GM18498 (cell line): ENCODE data around the gene SH3GL3.

Source experiments
- ATAC-seq: cut with Tn5 transposase; IDR thresholded peaks from one replicate; pipeline ENCODE4 v1.9.1; 2021; ENCODE audit warnings: mild to moderate bottlenecking, moderate library complexity; ENCODE audit not compliant: unreplicated experiment

Gene SH3GL3

DNA sequence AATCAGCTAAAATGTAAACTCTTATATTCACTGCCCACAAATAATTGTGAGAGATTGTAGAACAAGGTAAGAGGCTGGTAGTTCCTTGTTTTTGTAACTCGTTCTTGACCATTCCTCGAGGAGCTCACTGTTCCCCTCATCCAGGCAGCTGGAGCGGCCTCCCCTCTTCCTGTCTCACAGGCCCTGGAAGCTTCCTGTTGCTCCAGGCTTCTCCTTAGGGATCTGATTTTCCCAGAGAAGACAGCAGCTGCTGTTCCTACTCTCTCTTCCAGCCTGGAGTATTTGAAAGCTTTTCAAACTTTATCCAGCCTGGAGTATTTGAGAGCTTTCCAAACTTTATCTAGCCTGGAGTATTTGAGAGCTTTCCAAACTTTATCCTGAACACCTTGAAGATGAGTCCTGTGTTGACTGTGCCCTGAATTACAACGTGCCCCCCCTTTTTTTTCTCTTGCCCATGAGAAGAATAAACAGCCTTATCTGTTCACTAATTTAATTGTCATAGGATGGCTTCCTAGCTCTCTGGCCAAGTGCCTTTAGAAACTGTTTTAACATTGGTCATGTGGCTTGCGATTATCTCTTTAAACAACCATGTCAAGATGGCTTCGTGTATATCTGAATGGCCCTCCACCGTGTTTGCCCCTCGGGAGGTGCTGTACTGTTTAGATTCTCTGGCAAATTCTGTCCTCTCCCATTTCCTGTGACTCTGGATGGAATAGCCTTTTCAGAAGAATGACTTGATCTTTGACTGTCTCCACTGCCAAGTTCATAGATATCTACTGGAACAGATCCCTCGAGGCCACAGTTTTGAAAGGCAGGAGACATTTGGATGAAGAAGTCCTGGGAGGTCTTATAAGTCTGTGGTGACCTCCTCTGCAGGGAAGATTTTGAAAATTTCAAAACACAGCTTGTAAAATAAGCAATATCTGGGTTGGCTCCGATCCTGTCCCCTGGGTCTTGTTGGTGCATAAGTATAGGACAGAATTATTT, 211.6 kb downstream of the SH3GL3 start:
- no peak for ATAC-seq

DNA sequence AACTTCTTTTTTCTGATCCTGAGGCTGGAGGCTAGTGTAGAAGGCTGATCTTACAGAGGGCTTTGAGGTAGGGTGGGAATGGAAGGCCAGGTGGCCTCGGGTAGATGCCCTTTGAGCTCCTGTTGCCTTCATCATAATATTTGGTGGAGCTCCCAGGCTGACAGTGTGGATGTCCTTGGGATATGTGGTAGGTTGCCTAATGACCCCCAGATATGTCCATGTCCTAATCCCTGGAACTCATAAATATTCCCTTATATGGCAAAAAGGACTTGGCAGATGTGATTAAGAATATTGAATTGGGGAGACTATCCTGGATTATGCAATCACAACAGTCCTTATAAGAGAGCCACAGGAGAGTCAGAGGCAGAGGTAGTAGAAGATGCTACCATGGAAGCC, 212.3 kb downstream of the SH3GL3 start:
- no peak for ATAC-seq

DNA sequence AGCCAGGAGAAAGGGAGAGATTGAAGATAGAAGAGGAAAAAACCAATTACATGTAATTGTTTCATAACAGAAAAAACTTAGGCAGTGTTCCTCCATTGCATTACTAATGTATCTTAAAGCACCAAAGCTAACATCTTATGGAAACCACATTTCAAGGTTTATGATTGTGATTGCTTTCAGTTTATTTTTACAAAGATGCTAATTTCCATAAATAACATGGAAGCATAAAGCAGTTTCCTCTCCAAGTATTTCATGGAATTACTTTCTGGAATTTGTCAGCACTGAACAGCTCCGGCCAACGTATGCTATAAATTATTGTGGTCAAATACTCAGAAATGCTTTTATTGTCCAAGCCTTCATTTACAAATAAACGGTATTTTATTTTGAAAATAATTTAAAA, 218.3 kb downstream of the SH3GL3 start:
- ATAC-seq = no peak
